Esophagus muscularis mucosa (tissue), 4 donors: ENCODE measurements around the gene STX8. TPM values are rescaled to one million over a fixed set of nuclear protein-coding genes. Genes with fewer than 3 reads are reported as not detected.
"Not testable (repeated sequence)": the region's sequence is repeated elsewhere in the genome, so short reads cannot be mapped to it uniquely, and the experiment has no call there.

Experiments
- DNase-seq: peaks from one replicate; pipeline ENCODE4 v3.0.0-alpha.2; 2017; ENCODE audit errors: extremely low spot score
- H3K27ac ChIP-seq, 4 donors: fragments of 200-600 bp; sonication (generic); replicated peaks in 1 of 4; 1 replicate in 3 of 4; 2 replicates in 1 of 4; pipeline ENCODE4 v1.5.1; 2016 to 2019; ENCODE audit warnings: mild to moderate bottlenecking in 1 of 4
- H3K27me3 ChIP-seq, 4 donors: fragments of 200-600 bp; sonication (generic); one replicate each; pipeline versions ENCODE4 v1.5.1 to v1.6.0; 2016 to 2019
- H3K36me3 ChIP-seq, 4 donors: fragments of 200-600 bp; sonication (generic); one replicate each; pipeline ENCODE4 v1.5.1; 2016 to 2019
- H3K4me1 ChIP-seq, 4 donors: fragments of 200-600 bp; sonication (generic); one replicate each; pipeline ENCODE4 v1.5.1; 2016 to 2019
- H3K4me3 ChIP-seq, 4 donors: fragments of 200-600 bp; sonication (generic); 1 replicate in 2 of 4; 2 replicates in 2 of 4; pipeline ENCODE4 v1.5.1; 2016 to 2019; ENCODE audit warnings: mild to moderate bottlenecking in 4 of 4, moderate library complexity in 1 of 4
- H3K9me3 ChIP-seq, 4 donors: fragments of 200-600 bp; sonication (generic); 1 replicate in 3 of 4; 2 replicates in 1 of 4; pipeline ENCODE4 v1.5.1; 2016 to 2019
- EP300 ChIP-seq: sonication (generic); formaldehyde crosslinking; IDR thresholded peaks from one replicate; pipeline ENCODE4 v1.6.1; 2017; ENCODE audit warnings: antibody characterized with exemption
- POLR2A ChIP-seq: fragments of 450-650 bp; IDR thresholded peaks from one replicate; pipeline ENCODE4 v1.6.1; 2017; ENCODE audit warnings: antibody characterized with exemption, moderate library complexity, mild to moderate bottlenecking, low read depth
- POLR2AphosphoS5 ChIP-seq, 2 donors: sonication (generic); formaldehyde crosslinking; IDR thresholded peaks; one replicate each; pipeline ENCODE4 v1.6.1; 2017; ENCODE audit warnings: antibody characterized with exemption in 2 of 2
- WGBS: methylation state at CpG from one replicate; pipeline ENCODE4 v1.1.5; 2018; 5-methylcytosine and 5-hydroxymethylcytosine counted together
- intact Hi-C: fragments of 100-400 bp; cut with DNase I; formaldehyde crosslinking; loops from one replicate; pipeline ENCODE4 v1.15.1; 2023
- total RNA-seq, 4 donors: library from RNA; depleted of rRNA; stranded (reverse); fragments of >200 nt; gene quantifications; one replicate each; pipeline versions ENCODE4 v1.1.0 to v1.2.1, GENCODE V29; 2016
- TF ChIP-seq, protein P1 (sequence below), 3 experiments: fragments of 200-600 bp in 2 of 3; fragments of 450-650 bp in 1 of 3; sonication (generic) in 2 of 3; IDR thresholded peaks; one replicate each; pipeline ENCODE4 v1.5.1; 2017 to 2019; ENCODE audit warnings: antibody characterized with exemption in 3 of 3, mild to moderate bottlenecking in 2 of 3, moderate library complexity in 1 of 3

The STX8 gene
- total RNA-seq, 4 donors from 2014 or later: 83.9 to 104 (median 94.5) TPM

DNA sequence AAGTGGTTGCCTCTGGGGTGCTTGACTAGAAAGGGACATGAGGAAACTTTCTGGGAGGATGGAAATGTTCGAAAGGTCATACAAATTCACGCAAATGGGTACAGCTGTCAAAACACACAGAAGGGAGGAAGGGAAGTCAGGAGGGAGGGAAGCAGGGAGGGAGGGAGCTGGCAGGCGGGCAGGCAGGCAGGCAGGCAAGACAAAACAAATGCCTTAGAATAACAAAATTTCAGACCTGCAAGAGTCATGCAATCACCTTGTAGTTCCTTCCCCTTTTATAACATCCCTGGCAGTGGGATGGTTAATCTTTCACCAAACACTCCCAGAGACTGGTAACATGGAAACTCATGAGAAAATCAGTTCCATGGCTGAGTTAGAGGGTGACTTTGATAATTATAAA is 189.2 kb downstream of the STX8 start:
- no peaks in the 10 kb centered on the region for H3K4me1 ChIP-seq
- H3K4me3 ChIP-seq: no peak overlapping the region
- H3K9me3 ChIP-seq: no peaks in the 10 kb centered on the region
- intact Hi-C loops: no loop called here
- H3K27me3 ChIP-seq: no peaks in the 10 kb centered on the region
- H3K27ac ChIP-seq: no peak overlapping the region
- WGBS: 75% methylated on average over 3 of the region's 3 CpGs
- no peak for DNase-seq
- TF ChIP-seq POLR2AphosphoS5 (IDR thresholded peaks at IDR 0.05) (no peak), POLR2A (no peak), EP300 (no peak)
- TF ChIP-seq, protein P1, sequence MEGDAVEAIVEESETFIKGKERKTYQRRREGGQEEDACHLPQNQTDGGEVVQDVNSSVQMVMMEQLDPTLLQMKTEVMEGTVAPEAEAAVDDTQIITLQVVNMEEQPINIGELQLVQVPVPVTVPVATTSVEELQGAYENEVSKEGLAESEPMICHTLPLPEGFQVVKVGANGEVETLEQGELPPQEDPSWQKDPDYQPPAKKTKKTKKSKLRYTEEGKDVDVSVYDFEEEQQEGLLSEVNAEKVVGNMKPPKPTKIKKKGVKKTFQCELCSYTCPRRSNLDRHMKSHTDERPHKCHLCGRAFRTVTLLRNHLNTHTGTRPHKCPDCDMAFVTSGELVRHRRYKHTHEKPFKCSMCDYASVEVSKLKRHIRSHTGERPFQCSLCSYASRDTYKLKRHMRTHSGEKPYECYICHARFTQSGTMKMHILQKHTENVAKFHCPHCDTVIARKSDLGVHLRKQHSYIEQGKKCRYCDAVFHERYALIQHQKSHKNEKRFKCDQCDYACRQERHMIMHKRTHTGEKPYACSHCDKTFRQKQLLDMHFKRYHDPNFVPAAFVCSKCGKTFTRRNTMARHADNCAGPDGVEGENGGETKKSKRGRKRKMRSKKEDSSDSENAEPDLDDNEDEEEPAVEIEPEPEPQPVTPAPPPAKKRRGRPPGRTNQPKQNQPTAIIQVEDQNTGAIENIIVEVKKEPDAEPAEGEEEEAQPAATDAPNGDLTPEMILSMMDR (IDR thresholded peaks at IDR 0.05): no peak
- no peaks in the 10 kb centered on the region for H3K36me3 ChIP-seq

DNA sequence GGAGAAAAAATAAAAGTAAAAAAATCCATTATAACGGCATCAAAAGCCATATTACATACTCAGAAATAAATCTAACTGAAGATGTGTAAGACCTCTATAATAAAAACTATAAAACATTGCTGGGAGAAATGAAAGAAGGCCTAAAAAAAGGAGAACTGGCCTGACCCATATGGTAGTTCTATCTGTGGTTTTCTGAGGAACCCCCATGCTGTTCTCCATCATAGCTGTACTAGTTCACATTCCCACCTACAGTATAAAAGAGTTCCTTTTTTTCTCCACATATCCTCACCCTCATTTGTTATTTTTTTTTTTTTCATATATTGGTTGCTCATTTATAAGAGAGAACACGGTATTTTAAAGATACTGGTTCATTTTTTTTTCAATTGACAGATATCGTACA is 191.8 kb downstream of the STX8 start:
- TF ChIP-seq, protein P1 (IDR thresholded peaks at IDR 0.05): no peak
- TF ChIP-seq EP300 (no peak), POLR2A (no peak), POLR2AphosphoS5 (IDR thresholded peaks at IDR 0.05) (no peak)
- WGBS: 93% methylated on average over 3 of the region's 3 CpGs
- H3K4me1 ChIP-seq: no peaks in the 10 kb centered on the region
- no peaks in the 10 kb centered on the region for H3K9me3 ChIP-seq
- H3K4me3 ChIP-seq: no peak overlapping the region
- DNase-seq: no peak
- no peaks in the 10 kb centered on the region for H3K27me3 ChIP-seq
- intact Hi-C loops: no loop called here
- H3K27ac ChIP-seq: no peak overlapping the region
- H3K36me3 ChIP-seq: no peaks in the 10 kb centered on the region

DNA sequence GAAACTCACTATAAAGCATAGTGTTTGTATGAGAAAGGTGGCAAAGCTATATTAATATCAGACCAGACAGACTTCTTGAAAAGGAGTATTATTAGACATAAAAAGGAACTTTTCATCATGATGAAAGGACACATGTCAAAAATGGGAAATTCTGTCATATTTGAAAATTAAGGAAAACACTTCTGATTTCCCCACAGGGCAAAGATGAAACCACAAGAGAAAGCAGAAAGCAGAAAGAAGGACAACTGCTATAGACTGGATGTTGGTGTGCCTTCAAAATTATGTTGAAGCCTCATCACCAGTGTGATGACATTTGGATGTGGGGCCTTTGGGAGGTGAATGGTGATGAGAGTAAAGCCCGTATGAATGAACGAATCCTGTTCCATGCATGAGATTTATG is 193.0 kb downstream of the STX8 start:
- Histone ChIP-seq H3K27me3 (no peaks in the 10 kb centered on the region), H3K4me1 (no peaks in the 10 kb centered on the region), H3K27ac (no peak overlapping the region), H3K4me3 (no peak overlapping the region), H3K9me3 (no peaks in the 10 kb centered on the region), H3K36me3 (peaks cover 0 to 4% (median 0%) of the 10 kb centered on the region in 4 donors)
- TF ChIP-seq POLR2A (no peak), EP300 (no peak), POLR2AphosphoS5 (IDR thresholded peaks at IDR 0.05) (no peak)
- TF ChIP-seq, protein P1 (IDR thresholded peaks at IDR 0.05): no peak
- intact Hi-C loops: no loop called here
- no peak for DNase-seq
- WGBS: 96% methylated on average over 2 of the region's 2 CpGs

GRCh38 chr17:9381068-9381467 is 194.6 kb downstream of the STX8 start:
- no peak for DNase-seq
- H3K4me1 ChIP-seq: no peaks in the 10 kb centered on the region
- no peak overlapping the region for H3K27ac ChIP-seq
- H3K27me3 ChIP-seq: no peaks in the 10 kb centered on the region
- intact Hi-C loops: no loop called here
- H3K36me3 ChIP-seq: peaks cover 0 to 14% (median 8%) of the 10 kb centered on the region in 4 donors
- no peak overlapping the region for H3K4me3 ChIP-seq
- TF ChIP-seq, protein P1 (IDR thresholded peaks at IDR 0.05): no peak
- no peak for TF ChIP-seq POLR2A
- no peak for TF ChIP-seq POLR2AphosphoS5 (IDR thresholded peaks at IDR 0.05)
- no peak for TF ChIP-seq EP300
- H3K9me3 ChIP-seq: no peaks in the 10 kb centered on the region
- WGBS: 98% methylated on average over 2 of the region's 2 CpGs

GRCh38 chr17:9380361-9380760 is 195.3 kb downstream of the STX8 start:
- no peaks in the 10 kb centered on the region for H3K9me3 ChIP-seq
- TF ChIP-seq EP300 (no peak), POLR2AphosphoS5 (IDR thresholded peaks at IDR 0.05) (no peak), POLR2A (no peak)
- TF ChIP-seq, protein P1 (IDR thresholded peaks at IDR 0.05): no peak
- H3K36me3 ChIP-seq: peaks cover 0 to 14% (median 8%) of the 10 kb centered on the region in 4 donors
- no peaks in the 10 kb centered on the region for H3K27me3 ChIP-seq
- intact Hi-C loops: no loop called here
- no peaks in the 10 kb centered on the region for H3K4me1 ChIP-seq
- no peak overlapping the region for H3K27ac ChIP-seq
- 97% methylated on average over 4 of the region's 4 CpGs for WGBS
- no peak for DNase-seq
- H3K4me3 ChIP-seq: no peak overlapping the region

GRCh38 chr17:9376177-9376576 is 199.4 kb downstream of the STX8 start:
- WGBS: 94% methylated on average over 9 of the region's 9 CpGs
- H3K27me3 ChIP-seq, H3K4me1 ChIP-seq, H3K27ac ChIP-seq, intact Hi-C loops, DNase-seq, H3K9me3 ChIP-seq, H3K4me3 ChIP-seq: not testable (repeated sequence)
- peaks cover 0 to 14% (median 8%) of the 10 kb centered on the region in 4 donors for H3K36me3 ChIP-seq
